Activated CD8-positive, alpha-beta memory T cell treated with anti-CD3 and anti-CD28 coated beads for 1 hour (primary cell): ENCODE results near the gene DGKA.
A peak's percentile ranks its signal among the peaks of the same experiment; 100 is the strongest.
"Not testable (repeated sequence)": the region's sequence is repeated elsewhere in the genome, so short reads cannot be mapped to it uniquely, and the experiment has no call there.

ENCODE experiments used
- DNase-seq, 2 donors: peaks; one replicate each; pipeline ENCODE4 v3.0.0-alpha.2; 2020; ENCODE audit warnings: low read depth in 1 of 2; ENCODE audit errors: extremely low read depth in 1 of 2

Gene DGKA

DNA sequence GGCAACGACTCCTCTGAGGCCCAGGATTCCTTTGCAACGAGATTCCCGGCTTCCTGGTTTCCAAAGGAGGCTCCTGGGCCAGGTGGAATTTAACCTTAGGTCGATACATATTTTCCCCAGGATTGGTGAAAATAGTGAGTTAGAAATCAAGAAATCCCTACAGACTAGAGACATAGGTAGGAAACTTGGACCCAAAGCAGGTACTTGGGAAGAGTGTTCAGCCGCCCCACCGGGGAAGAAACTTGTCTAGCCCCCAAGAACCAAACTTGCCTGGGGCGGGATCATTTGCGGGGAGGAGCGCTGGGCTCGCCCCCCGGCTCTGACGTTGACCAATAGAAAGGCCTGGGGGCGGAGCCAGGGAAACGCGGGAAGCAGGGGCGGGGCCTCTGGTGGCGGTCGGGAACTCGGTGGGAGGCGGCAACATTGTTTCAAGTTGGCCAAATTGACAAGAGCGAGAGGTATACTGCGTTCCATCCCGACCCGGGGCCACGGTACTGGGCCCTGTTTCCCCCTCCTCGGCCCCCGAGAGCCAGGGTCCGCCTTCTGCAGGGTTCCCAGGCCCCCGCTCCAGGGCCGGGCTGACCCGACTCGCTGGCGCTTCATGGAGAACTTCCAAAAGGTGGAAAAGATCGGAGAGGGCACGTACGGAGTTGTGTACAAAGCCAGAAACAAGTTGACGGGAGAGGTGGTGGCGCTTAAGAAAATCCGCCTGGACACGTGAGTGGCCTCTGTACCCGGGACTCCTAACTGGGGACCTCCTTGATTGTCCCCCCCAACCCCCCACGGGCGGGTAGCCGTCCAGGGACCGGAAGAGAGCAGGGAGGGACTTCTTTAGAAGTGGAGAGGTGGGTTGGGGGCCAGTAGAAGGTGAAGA lies 35.7 kb downstream of the DGKA start, which contains the start of gene CDK2:
CDK2 (plus strand) TSS at position 423 of the 874 bp plus-strand sequence; CDS start at position 602, 179 bp downstream.
- peak; percentile 69 to 85 for DNase-seq

DNA sequence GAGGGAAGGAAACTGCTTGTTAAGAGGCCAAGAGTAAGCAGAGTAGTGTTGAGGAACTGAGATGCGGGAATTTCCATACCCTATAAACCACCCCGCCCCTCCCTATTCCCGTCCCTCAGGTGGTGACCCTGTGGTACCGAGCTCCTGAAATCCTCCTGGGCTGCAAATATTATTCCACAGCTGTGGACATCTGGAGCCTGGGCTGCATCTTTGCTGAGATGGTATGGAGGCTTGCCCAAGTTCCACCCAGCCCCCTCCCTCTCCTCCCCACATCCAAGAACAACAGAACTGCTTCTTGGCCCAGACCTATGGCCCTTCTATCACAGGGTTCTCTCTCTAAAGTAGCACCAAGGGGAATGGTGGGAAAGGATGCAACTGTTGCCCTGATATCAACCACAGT lies 38.4 kb downstream of the DGKA start:
- no peak for DNase-seq

GRCh38 chr12:55970775-55971174 lies 39.8 kb downstream of the DGKA start:
- DNase-seq = no peak

- no peak for DNase-seq
Measured at GRCh38 chr12:55972042-55972441, 41.1 kb downstream of the DGKA start.

GRCh38 chr12:55972456-55972855 lies 41.5 kb downstream of the DGKA start:
- no peak for DNase-seq

DNA sequence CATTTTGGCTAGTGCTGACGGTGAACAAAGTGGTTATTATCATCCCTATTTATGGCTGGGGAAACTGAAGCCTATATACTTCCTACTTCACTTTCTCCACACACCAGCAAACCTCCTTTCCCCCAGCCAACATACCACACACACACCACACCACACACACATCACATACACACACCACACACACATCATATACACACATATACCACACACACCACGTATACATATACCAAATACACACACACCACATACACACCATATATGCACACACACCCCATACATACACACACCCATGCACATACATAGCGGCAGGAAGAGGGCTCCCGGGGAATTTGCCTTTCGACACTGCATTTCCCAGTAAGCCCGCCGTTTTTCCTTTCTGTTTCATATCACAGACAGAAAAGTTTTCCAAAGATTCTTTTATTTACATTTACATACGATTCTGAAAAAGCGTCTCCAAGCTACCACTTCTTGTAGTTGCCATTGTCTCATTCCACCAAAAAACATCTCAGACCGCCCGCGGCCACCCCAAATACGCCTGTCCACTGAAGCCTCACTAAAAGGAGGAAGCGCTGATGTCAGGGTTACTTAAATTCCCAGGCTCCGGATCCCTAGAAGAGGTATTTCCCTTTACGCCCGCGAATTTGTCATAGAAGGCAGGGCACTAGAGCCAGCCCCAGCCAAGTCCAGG lies 42.1 kb downstream of the DGKA start:
- DNase-seq = no peak

GRCh38 chr12:55973599-55974307 lies 42.8 kb downstream of the DGKA start, which contains the start of gene RAB5B:
Gene RAB5B (plus strand): TSS chr12:55974078. CDS start chr12:55986961, 12,883 bp downstream.
- DNase-seq = peak; percentile 92 to 97

DNA sequence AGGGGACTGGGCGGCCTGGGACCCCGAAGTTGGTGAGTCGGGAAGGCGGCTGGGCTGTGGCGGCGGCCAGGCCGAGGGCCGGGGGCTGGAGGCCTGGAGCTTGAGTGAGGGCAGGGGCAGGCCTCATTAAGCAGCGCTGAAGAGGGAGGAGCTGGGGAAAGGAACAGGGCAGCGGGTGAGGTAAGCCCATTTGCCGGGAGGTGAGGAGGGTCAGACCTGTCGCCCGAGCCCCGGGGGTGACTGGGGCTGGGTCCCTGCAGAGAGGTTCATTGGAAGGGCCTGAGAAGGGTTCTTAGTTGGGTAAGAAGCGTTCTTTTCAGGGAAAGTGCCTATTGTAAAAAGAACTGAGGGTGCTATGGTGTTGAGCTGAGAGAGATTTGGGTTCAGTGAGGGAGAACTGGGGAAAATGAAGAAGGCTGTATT lies 43.4 kb downstream of the DGKA start:
- peak in 1 of 2 donors; percentile 23 for DNase-seq

DNA sequence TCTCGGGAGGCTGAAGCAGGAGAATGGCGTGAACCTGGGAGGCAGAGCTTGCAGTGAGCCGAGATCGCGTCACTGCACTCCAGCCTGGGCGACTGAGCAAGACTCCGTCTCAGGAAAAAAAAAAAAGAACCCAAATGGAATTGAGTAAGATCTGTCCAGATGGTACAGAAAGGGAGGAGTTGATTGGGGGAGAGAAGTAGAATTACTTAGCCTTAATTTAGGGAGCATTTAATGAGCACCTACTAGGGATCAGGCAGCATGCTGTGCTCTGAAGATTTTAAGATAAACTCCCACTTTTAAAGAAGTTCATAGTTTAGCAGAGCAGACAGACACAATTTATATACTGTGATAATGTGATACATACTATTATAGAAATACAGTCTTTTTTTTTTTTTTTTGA lies 47.4 kb downstream of the DGKA start:
- no peak for DNase-seq

DNA sequence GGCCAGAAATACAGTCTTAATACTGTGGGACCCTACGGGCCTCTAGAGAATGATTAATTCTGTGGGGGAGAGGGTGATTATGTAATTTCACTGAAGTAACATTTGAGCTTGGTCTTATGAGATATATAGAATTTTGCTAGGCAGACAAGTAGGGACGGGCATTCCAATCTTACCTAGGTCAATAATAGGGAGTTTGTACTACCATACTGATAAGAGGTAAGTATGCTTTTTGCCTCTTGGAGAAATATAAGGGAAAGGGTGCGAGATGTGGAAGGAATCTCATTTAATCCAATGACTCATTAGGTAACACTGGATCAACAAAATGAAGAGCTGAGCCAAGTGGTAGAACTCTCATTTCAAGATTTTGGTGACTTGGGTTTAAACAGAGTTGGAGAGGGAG lies 48.1 kb downstream of the DGKA start:
- no peak for DNase-seq

DNA sequence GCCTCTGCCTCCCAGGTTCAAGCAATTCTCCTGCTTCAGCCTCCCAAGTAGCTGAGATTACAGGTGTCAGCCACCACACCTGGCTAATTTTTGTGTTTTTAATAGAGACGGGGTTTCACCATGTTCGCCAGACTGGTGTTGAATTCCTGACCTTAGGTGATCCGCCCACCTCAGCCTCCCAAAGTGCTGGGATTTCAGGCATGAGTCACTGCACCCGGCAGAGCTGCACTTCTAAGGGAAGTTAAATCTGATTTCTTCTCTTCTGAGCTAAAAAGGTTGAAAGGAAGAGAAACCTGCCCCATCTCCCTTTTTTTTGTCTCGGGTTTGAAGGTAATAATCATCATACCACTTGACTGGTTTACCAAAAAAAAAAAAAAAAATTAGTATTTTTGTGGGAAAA lies 50.9 kb downstream of the DGKA start:
- DNase-seq = not testable (repeated sequence)

- DNase-seq = no peak
Measured at GRCh38 chr12:55982319-55982936, 51.5 kb downstream of the DGKA start.

GRCh38 chr12:55983232-55983842 lies 52.4 kb downstream of the DGKA start:
- DNase-seq = no peak

- no peak for DNase-seq
Measured at GRCh38 chr12:55984861-55985260, 53.9 kb downstream of the DGKA start.

GRCh38 chr12:55985341-55985740 lies 54.4 kb downstream of the DGKA start:
- DNase-seq = no peak

DNA sequence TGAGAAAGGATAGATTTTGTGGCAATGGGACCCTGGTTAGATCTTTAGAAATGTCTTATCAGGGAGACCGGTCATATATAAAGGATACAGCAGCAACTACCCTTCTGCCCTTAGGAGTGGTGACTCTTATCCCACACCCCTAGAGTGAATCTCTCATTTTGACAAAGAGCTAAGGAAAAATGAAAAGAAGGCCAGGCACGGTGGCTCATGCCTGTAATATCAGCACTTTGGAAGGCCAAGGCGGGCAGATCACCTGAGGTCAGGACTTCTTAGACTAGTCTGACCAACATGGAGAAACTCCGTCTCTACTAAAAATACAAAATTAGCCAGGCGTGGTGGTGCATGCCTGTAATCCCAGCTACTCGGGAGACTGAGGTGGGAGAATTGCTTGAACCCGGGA lies 55.0 kb downstream of the DGKA start:
- DNase-seq = not testable (repeated sequence)

DNA sequence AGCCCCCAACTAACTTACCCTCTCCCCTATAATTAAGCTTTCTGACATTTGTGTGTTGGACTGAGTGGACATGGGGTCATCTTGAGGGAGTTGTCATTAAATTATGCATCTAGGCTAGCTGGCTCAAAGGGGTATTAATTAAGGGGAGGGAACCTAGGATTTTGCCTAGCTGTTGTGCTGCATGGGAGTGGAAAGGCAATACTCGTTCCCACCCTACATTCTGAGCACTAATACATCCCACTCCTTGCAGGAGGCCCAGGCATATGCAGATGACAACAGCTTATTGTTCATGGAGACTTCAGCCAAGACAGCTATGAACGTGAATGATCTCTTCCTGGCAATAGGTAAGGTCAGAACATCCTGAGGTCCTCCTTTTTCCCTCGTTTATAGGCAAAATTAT lies 60.1 kb downstream of the DGKA start:
- DNase-seq = no peak

DNA sequence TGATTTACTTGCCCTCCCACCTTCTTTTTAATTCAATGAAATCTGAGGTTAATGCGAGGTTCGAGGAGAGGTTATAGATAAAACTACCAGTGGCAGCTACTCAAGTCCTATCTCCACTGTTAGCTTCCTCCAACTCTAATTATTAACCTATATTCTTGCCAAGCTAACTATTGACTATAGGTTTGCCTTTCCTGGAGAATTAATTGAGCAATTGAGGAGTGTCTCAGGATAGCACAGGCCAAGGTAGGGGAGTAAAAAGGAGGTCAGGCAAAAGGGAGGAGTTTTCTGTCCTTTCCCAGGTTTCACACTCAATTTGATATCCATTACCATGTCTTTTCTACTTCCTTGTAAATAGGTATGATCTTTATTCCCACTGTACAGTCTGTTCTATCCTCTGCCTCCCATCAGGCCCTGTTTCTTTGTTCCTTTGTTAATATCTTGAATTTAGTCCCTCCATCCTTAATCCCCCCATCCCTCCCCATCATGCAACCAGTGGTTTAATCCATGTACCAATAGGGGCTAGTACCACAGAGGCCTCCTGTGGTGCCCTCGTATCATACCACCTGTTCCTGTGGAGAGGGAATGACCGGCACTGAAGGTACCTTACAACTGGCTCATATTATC lies 62.4 kb downstream of the DGKA start:
- DNase-seq = no peak

GRCh38 chr12:55995366-55995765 lies 64.4 kb downstream of the DGKA start:
- no peak for DNase-seq

DNA sequence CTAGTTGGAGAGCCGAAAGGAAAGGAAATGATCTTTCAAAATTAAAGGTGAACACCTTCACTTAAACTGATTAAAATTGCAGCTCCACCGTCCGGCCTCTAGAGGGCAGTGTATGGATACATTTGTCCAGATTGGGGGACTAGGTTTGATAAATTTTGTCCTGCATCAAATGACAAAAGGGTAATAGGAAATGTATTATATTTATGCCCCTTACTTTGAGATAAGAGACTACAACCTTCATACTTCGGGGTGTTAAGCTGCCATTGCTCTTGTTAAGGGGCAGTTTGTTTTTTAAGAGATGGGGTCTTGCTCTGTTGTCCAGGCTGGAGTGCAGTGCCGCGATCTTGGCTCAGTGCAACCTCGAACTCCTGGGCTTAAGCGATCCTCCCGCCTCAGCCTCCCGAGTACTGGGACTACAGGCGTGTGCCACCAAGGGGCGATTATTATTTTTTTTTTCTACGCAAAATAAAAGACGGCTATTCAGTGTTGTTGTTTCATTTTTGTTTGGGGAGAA lies 65.3 kb downstream of the DGKA start:
- DNase-seq = peak; percentile 28 to 37
